ENCODE measurements around the gene BSN.
A peak's percentile ranks its signal among the peaks of the same experiment; 100 is the strongest.

The BSN gene

GRCh38 chr3:49673715-49674496 is 119.6 kb downstream of the BSN start, which contains the start of gene APEH:
APEH (plus strand) TSS chr3:49674351; CDS start chr3:49674402, 51 bp downstream.
- DNase-seq (ENCODE audit: low read depth, low spot score) = peak; percentile 78
- CTCF ChIA-PET = interaction anchor here (1.2 to 5.4 kb wide), 5 partner anchors 11 to 136 kb away, joined by 3 to 441 read pairs (median 29); partner anchors contain the start of gene BSN
- peak within 1 kb of the TSS; percentile 83 for H3K4me3 ChIP-seq (ENCODE audit: low read depth, low read length)
- POLR2A ChIA-PET = interaction anchor here (1.7 kb wide), 1 partner anchor 134 kb away, joined by 8 read pairs; no protein-coding TSS in a partner anchor
- no peak for TF ChIP-seq CTCF (IDR thresholded peaks at IDR 0.05; ENCODE audit: insufficient read depth, low read length, missing control alignments)

GRCh38 chr3:49674497-49674983 is 120.3 kb downstream of the BSN start:
- TF ChIP-seq CTCF (IDR thresholded peaks at IDR 0.05; ENCODE audit: insufficient read depth, low read length, missing control alignments) = peak; percentile 5
- no peak for DNase-seq (ENCODE audit: low read depth, low spot score)
- POLR2A ChIA-PET = no interaction called here
- peak overlapping the region; percentile 83 for H3K4me3 ChIP-seq (ENCODE audit: low read depth, low read length)
- CTCF ChIA-PET = interaction anchor here (1.5 kb wide), 1 partner anchor 135 kb away, joined by 10 read pairs; no protein-coding TSS in a partner anchor

- POLR2A ChIA-PET = no interaction called here
These were observed 121.6 kb downstream of the BSN start for GRCh38 chr3:49675912-49676311.

GRCh38 chr3:49680493-49681231 is 126.4 kb downstream of the BSN start:
- POLR2A ChIA-PET = no interaction called here
- no peak for TF ChIP-seq CTCF (IDR thresholded peaks at IDR 0.05; ENCODE audit: insufficient read depth, low read length, missing control alignments)
- CTCF ChIA-PET = interaction anchor here (2.2 to 4.4 kb wide), 2 partner anchors 9 to 141 kb away, joined by 6 to 31 read pairs; no protein-coding TSS in a partner anchor
- no peak overlapping the region for H3K4me3 ChIP-seq (ENCODE audit: low read depth, low read length)
- no peak for DNase-seq (ENCODE audit: low read depth, low spot score)

More at GRCh38 chr3:49675912-49676311, 121.6 kb downstream of the BSN start:
- no peak overlapping the region for H3K4me3 ChIP-seq (ENCODE audit: low read depth, low read length)
- no peak for TF ChIP-seq CTCF (IDR thresholded peaks at IDR 0.05; ENCODE audit: insufficient read depth, low read length, missing control alignments)
- DNase-seq (ENCODE audit: low read depth, low spot score) = no peak
- CTCF ChIA-PET = interaction anchor here (1.4 to 1.5 kb wide), 2 partner anchors 137 to 139 kb away, joined by 3 to 10 read pairs; no protein-coding TSS in a partner anchor

- DNase-seq (ENCODE audit: low read depth, low spot score) = no peak
- ChIA-PET POLR2A (no interaction called here), CTCF (interaction anchor here (2.2 kb wide), 1 partner anchor 9 kb away, joined by 6 read pairs; no protein-coding TSS in a partner anchor)
- TF ChIP-seq CTCF (IDR thresholded peaks at IDR 0.05; ENCODE audit: insufficient read depth, low read length, missing control alignments) = no peak
- no peak overlapping the region for H3K4me3 ChIP-seq (ENCODE audit: low read depth, low read length)
These were observed 126.9 kb downstream of the BSN start for GRCh38 chr3:49681232-49681522.

- CTCF ChIA-PET = interaction anchor here (2.2 kb wide), 1 partner anchor 10 kb away, joined by 6 read pairs; no protein-coding TSS in a partner anchor
- H3K4me3 ChIP-seq (ENCODE audit: low read depth, low read length) = no peak overlapping the region
- TF ChIP-seq CTCF (IDR thresholded peaks at IDR 0.05; ENCODE audit: insufficient read depth, low read length, missing control alignments) = no peak
- POLR2A ChIA-PET = no interaction called here
- no peak for DNase-seq (ENCODE audit: low read depth, low spot score)
These were observed 127.3 kb downstream of the BSN start for GRCh38 chr3:49681543-49681942.

All from AG04449 (cell line).